ENCODE measurements around the gene SNAPC3. TPM values are rescaled to one million over a fixed set of nuclear protein-coding genes. Genes with fewer than 3 reads are reported as not detected.

Gene SNAPC3
- total RNA-seq, 2 donors from 2014 or later: 41.3 to 52.5 TPM

- Histone ChIP-seq H3K4me1 (ENCODE audit: control insufficient read depth, insufficient read depth, low read length) (no peaks in the 10 kb centered on the region), H3K9ac (ENCODE audit: extremely low read depth, low read length, poor library complexity, severe bottlenecking) (no peak overlapping the region), H3K27me3 (ENCODE audit: control insufficient read depth, insufficient read depth, low read length, poor library complexity, severe bottlenecking) (no peaks in the 10 kb centered on the region), H3K9me3 (ENCODE audit: control insufficient read depth, low read length) (no peaks in the 10 kb centered on the region), H3K27ac (ENCODE audit: low read depth, low read length) (no peak overlapping the region), H3K36me3 (ENCODE audit: control insufficient read depth, insufficient read depth, low read length) (peaks cover 96% of the 10 kb centered on the region), H3K4me3 (ENCODE audit: low read length) (no peak overlapping the region)
- H3K27me3 Mint-ChIP-seq (ENCODE audit: insufficient read depth): no peaks in the 10 kb centered on the region
- peak overlapping the region; percentile 22 for H3K27ac Mint-ChIP-seq
- TF ChIP-seq CTCF (conservative IDR thresholded peaks at IDR 0.05): no peak
- DNase-seq: no peak
- H3K36me3 Mint-ChIP-seq (ENCODE audit: low read depth): peaks cover 71% of the 10 kb centered on the region
- WGBS, 2 experiments (ENCODE audit: insufficient coverage in 1 of 2, insufficient read length in 1 of 2): 90 to 94% methylated on average over 3 of the region's 3 CpGs
- H3K4me1 Mint-ChIP-seq: no peaks in the 10 kb centered on the region
- H3K9me3 Mint-ChIP-seq: no peaks in the 10 kb centered on the region
- H3K4me3 Mint-ChIP-seq: no peak overlapping the region
Observed at GRCh38 chr9:15468145-15468544, 45.5 kb downstream of the SNAPC3 start.

GRCh38 chr9:15469406-15469805 lies 46.7 kb downstream of the SNAPC3 start:
- peaks cover 69% of the 10 kb centered on the region for H3K36me3 Mint-ChIP-seq (ENCODE audit: low read depth)
- WGBS, 2 experiments (ENCODE audit: insufficient coverage in 1 of 2, insufficient read length in 1 of 2): 96 to 100% methylated on average over 1 of the region's 1 CpG
- DNase-seq: no peak

GRCh38 chr9:15469862-15470261 lies 47.2 kb downstream of the SNAPC3 start:
- Histone ChIP-seq H3K9ac (ENCODE audit: extremely low read depth, low read length, poor library complexity, severe bottlenecking) (no peak overlapping the region), H3K9me3 (ENCODE audit: control insufficient read depth, low read length) (no peaks in the 10 kb centered on the region), H3K36me3 (ENCODE audit: control insufficient read depth, insufficient read depth, low read length) (peaks cover 92% of the 10 kb centered on the region), H3K27ac (ENCODE audit: low read depth, low read length) (no peak overlapping the region), H3K27me3 (ENCODE audit: control insufficient read depth, insufficient read depth, low read length, poor library complexity, severe bottlenecking) (no peaks in the 10 kb centered on the region), H3K4me3 (ENCODE audit: low read length) (no peak overlapping the region), H3K4me1 (ENCODE audit: control insufficient read depth, insufficient read depth, low read length) (no peaks in the 10 kb centered on the region)
- no peak overlapping the region for H3K4me3 Mint-ChIP-seq
- H3K36me3 Mint-ChIP-seq (ENCODE audit: low read depth): peaks cover 68% of the 10 kb centered on the region
- H3K27ac Mint-ChIP-seq: no peak overlapping the region
- TF ChIP-seq CTCF (conservative IDR thresholded peaks at IDR 0.05): no peak
- 100% methylated on average over 1 to 2 of the region's 2 CpGs for WGBS, 2 experiments (ENCODE audit: insufficient coverage in 1 of 2, insufficient read length in 1 of 2)
- no peaks in the 10 kb centered on the region for H3K4me1 Mint-ChIP-seq
- H3K9me3 Mint-ChIP-seq: no peaks in the 10 kb centered on the region
- no peaks in the 10 kb centered on the region for H3K27me3 Mint-ChIP-seq (ENCODE audit: insufficient read depth)
- DNase-seq: no peak

More at GRCh38 chr9:15469406-15469805, 46.7 kb downstream of the SNAPC3 start:
- Histone ChIP-seq H3K4me1 (ENCODE audit: control insufficient read depth, insufficient read depth, low read length) (no peaks in the 10 kb centered on the region), H3K27me3 (ENCODE audit: control insufficient read depth, insufficient read depth, low read length, poor library complexity, severe bottlenecking) (no peaks in the 10 kb centered on the region), H3K9me3 (ENCODE audit: control insufficient read depth, low read length) (no peaks in the 10 kb centered on the region), H3K9ac (ENCODE audit: extremely low read depth, low read length, poor library complexity, severe bottlenecking) (no peak overlapping the region), H3K4me3 (ENCODE audit: low read length) (no peak overlapping the region), H3K27ac (ENCODE audit: low read depth, low read length) (no peak overlapping the region), H3K36me3 (ENCODE audit: control insufficient read depth, insufficient read depth, low read length) (peaks cover 92% of the 10 kb centered on the region)
- Mint-ChIP-seq H3K4me1 (no peaks in the 10 kb centered on the region), H3K27ac (no peak overlapping the region), H3K4me3 (no peak overlapping the region), H3K27me3 (ENCODE audit: insufficient read depth) (no peaks in the 10 kb centered on the region), H3K9me3 (no peaks in the 10 kb centered on the region)
- peak; percentile 24 for TF ChIP-seq CTCF (conservative IDR thresholded peaks at IDR 0.05)

Data from endodermal cell (in vitro differentiated cells).